DMS 273 (cell line): ENCODE measurements around the gene GPAT2.
"Not testable (repeated sequence)": the region's sequence is repeated elsewhere in the genome, so short reads cannot be mapped to it uniquely, and the experiment has no call there.

ENCODE experiments used
- DNase-seq: peaks from one replicate; lab custom pipeline; 2025; ENCODE audit not compliant: unreplicated experiment; lab: John Stamatoyannopoulos, UW

The GPAT2 gene, protein sequence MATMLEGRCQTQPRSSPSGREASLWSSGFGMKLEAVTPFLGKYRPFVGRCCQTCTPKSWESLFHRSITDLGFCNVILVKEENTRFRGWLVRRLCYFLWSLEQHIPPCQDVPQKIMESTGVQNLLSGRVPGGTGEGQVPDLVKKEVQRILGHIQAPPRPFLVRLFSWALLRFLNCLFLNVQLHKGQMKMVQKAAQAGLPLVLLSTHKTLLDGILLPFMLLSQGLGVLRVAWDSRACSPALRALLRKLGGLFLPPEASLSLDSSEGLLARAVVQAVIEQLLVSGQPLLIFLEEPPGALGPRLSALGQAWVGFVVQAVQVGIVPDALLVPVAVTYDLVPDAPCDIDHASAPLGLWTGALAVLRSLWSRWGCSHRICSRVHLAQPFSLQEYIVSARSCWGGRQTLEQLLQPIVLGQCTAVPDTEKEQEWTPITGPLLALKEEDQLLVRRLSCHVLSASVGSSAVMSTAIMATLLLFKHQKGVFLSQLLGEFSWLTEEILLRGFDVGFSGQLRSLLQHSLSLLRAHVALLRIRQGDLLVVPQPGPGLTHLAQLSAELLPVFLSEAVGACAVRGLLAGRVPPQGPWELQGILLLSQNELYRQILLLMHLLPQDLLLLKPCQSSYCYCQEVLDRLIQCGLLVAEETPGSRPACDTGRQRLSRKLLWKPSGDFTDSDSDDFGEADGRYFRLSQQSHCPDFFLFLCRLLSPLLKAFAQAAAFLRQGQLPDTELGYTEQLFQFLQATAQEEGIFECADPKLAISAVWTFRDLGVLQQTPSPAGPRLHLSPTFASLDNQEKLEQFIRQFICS

GRCh38 chr2:96034792-96035191, at the start of gene GPAT2:
GPAT2 (minus strand) TSS chr2:96034916; CDS start chr2:96032359, 2,557 bp downstream.
- not testable (repeated sequence) for DNase-seq

GRCh38 chr2:96083989-96084857, 49.5 kb upstream of the GPAT2 start:
- DNase-seq = no peak

DNA sequence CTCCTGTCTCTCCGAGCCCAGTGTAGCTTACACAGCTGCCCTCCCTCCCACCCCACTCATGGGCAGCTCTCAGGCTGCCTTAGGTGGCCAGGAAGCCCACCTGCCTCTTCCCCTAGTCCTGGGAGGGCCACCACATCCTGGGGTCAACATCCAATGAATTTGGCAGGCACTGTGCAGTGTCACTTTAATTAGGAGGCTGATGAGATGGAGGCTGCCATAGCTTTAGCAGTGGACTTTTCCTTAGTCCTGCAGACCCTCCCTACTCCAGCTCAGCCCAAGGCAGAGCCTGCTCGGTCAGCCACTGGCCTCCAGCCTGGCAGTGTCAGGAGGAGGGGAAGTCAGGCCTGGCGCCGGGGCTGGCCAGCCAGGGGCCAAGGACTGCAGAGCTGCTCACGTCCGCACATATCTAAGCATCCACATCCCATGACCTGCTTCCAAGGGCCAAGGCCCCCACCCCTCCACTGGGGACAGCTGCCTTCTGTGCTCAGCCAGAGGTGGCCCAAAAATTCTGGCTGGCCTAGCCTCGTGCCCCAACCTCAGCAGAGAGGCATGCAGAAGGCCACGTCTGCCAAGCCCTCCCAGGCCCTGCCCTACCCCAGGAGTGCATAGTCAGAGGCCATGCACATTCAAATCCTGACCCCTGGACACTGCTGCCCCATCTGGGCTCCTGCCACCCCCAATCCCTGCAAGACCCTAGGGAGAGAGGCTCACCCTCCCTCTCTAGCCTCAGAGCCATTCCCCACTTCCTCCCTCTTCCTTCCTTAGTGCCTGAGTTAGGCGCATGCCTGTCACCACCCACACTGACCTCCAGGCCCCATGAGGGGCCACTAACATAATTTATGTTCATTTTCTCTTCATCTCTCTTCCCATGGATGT, 48.6 kb upstream of the GPAT2 start:
- no peak for DNase-seq

DNA sequence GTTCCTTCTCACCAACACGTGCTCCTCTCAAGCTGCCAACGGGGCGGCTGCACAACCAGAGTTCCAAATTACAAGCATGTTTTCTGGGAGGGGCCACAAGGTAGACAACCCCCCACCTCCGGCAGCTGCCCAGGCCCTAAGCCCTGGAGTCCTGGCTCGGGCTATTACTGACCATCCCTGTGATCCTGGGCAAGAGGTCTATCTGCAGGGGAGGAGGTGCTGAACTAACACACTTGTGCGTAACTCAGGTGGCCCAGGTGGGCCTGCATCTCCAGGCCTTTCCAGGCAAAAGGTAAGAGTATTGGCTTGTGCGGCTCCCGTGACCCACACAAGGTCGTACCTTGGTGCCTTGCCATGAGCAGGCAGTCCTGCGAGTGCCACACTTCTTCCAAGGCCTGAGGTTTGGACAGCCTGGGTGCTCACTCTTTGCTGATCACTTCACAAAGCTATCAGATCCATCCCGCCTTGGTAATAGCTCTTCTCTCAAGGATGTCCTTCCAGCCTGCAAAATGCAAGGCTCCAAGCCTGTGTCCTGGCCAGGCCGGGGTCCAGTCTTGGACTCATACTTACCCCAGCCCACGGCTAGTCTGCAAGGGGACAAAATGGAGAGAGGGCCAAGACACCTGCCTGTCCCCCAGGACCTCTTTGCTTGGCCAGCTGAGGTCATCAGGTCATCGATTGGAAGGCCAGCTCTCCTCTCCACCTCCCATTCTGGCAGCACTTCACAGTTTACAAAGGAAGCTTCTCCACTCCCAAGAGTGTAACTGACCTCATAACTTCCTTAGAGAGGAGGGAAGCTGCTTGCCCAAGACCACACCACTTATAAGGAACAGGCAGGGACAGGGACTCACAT, 47.7 kb upstream of the GPAT2 start:
- no peak for DNase-seq

GRCh38 chr2:96081042-96081441, 46.3 kb upstream of the GPAT2 start:
- no peak for DNase-seq

DNA sequence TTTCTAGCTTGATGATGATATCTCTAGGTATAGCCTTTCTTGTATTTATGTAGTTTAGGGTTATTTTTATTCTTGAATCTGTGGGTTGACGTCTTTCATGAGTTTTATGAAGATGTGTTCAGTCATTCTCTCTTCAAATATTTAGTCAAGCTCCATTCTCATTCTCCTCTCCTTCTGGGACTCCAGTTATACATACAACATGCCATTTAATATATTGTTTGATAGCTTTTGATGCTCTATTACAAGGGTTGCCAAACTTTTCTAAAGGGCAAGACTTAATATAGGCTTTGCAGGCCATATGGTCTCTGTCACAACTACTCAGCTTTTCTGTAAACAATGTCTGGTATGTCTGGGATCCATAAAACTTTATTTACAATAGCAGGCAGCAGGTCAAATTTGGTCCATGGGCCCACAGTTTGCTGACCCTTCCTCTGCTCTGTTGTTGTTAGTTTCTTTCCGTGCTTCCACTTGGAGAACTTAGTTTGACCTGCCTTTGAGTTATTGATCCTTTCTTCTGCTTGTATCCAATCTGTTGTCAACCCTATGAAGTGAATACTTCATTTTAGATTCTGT, 40.6 kb upstream of the GPAT2 start:
- DNase-seq = no peak

- no peak for DNase-seq
These were observed 39.4 kb upstream of the GPAT2 start for GRCh38 chr2:96074156-96074555.

- DNase-seq = no peak
These were observed 38.6 kb upstream of the GPAT2 start for GRCh38 chr2:96073170-96073775.

DNA sequence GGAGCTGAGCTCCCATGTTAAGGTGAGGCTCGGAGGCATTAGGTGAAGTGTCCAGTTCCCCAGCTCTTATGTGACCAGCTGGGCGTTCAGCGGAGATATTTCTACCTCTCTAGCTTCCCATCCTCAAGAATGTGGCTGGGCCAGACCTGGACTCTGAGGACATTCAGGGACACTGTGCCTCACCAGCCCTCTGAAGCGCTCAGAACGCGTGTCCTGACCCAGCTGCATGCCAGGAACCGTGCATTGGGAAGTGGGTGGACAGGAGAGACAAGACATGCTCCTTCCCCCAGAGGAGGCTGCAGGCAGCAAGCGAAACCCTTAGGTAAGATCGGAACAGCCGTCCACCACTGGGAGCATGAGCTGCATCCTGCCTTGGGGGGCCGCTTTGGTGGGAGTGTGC, 38.0 kb upstream of the GPAT2 start:
- DNase-seq = no peak

GRCh38 chr2:96071977-96072491, 37.3 kb upstream of the GPAT2 start:
- DNase-seq = peak; percentile 33

DNA sequence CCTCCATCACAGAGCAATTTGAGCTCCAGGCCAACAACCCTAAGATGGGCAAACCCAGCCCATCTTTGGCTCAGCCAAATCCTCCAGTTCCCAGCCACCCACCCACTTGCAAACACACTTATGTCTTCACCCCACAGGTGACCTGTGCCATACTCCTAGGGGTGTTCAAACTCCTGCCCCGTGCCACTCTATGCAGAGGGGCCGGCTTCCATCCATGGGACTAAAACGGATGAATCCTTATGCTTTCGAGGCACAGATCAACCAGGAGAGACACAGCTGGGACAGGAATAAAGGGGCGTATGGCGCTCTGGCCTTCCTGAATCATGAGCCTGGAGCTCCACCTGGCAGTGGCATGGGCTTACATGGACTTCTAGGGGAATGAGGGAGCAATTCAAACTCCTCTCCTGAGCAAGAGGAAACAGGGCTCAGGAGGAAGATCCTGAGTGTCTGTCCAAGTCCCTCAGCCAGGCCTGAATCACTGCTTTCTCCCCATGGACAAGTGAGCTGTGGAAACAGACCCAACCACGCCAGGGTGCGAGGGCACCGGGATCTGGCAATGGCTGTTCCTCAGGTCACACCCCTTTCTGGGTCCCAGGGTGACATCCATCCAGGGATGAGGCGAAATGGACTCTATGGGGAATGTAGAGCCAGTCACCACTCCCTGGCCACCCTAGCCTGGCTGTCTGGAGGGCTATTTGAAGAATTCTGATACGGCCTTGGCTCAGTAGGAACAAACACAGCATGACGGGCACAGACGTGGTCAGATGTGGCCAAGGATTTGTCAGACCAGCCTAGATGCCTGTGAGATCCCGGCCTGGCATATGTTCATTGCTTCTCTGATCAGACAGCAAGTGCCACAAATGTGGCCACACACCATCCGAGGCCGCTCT, 36.6 kb upstream of the GPAT2 start:
- not testable (repeated sequence) for DNase-seq

DNA sequence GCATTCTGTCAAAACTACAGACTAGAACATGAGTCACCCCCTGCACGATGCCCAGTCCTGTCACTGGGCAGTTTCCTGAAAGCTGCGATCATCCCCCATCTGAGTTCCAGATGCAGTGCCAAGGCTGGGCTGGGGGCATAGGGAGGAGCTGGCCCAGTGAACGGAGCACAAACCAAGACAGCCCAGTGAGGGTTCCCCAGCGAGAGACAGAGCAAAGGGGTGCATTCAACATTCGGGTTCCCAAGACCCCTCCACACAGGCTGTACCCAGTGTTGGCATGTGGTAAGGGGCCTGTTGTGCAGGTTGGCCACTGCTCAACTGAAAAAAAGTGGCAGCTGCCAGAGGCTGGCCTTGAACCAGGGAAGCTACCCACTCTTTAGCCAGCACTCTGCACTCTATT, 35.6 kb upstream of the GPAT2 start:
- DNase-seq = not testable (repeated sequence)

GRCh38 chr2:96069878-96070277, 35.2 kb upstream of the GPAT2 start:
- DNase-seq = not testable (repeated sequence)

GRCh38 chr2:96067902-96068581, 33.3 kb upstream of the GPAT2 start:
- DNase-seq = peak; percentile 51

GRCh38 chr2:96067098-96067660, 32.5 kb upstream of the GPAT2 start:
- DNase-seq = not testable (repeated sequence)

DNA sequence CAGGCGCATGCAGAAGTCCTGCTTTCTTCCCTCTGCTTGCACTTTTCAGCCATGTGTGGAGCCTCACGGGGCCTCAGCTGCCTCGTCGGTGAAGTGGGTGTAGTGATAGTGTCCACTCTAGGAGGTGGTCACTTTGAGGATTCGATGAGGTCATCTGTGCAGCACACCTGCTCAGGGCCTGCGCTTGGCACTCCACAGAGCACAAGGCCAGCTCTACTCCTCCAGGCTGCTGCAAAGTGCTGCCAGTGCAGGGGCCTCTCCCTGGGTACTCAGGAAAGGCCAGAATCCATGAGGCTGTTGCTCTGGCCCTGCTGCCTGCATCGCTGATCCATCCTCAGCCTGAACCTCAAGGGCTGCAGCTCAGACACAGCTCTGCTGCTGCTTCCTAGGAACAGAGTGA, 31.8 kb upstream of the GPAT2 start:
- DNase-seq = not testable (repeated sequence)
